Tibial artery (tissue), 4 donors: Measurements from ENCODE around the gene DRD5.

Experiments
- DNase-seq, 2 donors: peaks; one replicate each; pipeline ENCODE4 v3.0.0-alpha.2; 2019
- H3K27ac ChIP-seq, 2 donors: fragments of 200-600 bp; sonication (generic) in 1 of 2; 1 replicate in 1 of 2; 2 replicates in 1 of 2; pipeline ENCODE4 v1.5.1; 2018 to 2019; ENCODE audit warnings: mild to moderate bottlenecking in 1 of 2
- H3K27me3 ChIP-seq, 2 donors: fragments of 200-600 bp; sonication (generic) in 1 of 2; one replicate each; pipeline versions ENCODE4 v1.5.1 to v1.6.0; 2016 to 2019
- H3K36me3 ChIP-seq, 3 donors: fragments of 200-600 bp; sonication (generic) in 2 of 3; one replicate each; pipeline ENCODE4 v1.5.1; 2016 to 2019; ENCODE audit warnings: mild to moderate bottlenecking in 2 of 3
- H3K4me1 ChIP-seq, 4 donors: fragments of 200-600 bp; sonication (generic) in 2 of 4; 1 replicate in 3 of 4; 2 replicates in 1 of 4; pipeline ENCODE4 v1.5.1; 2016 to 2019
- H3K4me3 ChIP-seq, 2 donors: fragments of 200-600 bp; sonication (generic) in 1 of 2; 1 replicate in 1 of 2; 2 replicates in 1 of 2; pipeline ENCODE4 v1.5.1; 2018 to 2019; ENCODE audit warnings: mild to moderate bottlenecking in 2 of 2
- H3K9me3 ChIP-seq, 3 donors: fragments of 200-600 bp; sonication (generic) in 1 of 3; one replicate each; pipeline ENCODE4 v1.5.1; 2016 to 2019
- CTCF ChIP-seq, 2 experiments: fragments of 200-600 bp in 1 of 2; fragments of 450-650 bp in 1 of 2; IDR thresholded peaks; one replicate each; pipeline ENCODE4 v1.5.1; 2017 to 2019; ENCODE audit warnings: antibody characterized with exemption in 2 of 2, mild to moderate bottlenecking in 1 of 2, moderate library complexity in 1 of 2
- intact Hi-C: fragments of 100-400 bp; cut with DNase I; formaldehyde crosslinking; loops from one replicate; pipeline ENCODE4 v1.15.0; 2023; ENCODE audit warnings: low total_unique reads

DRD5 gene

DNA sequence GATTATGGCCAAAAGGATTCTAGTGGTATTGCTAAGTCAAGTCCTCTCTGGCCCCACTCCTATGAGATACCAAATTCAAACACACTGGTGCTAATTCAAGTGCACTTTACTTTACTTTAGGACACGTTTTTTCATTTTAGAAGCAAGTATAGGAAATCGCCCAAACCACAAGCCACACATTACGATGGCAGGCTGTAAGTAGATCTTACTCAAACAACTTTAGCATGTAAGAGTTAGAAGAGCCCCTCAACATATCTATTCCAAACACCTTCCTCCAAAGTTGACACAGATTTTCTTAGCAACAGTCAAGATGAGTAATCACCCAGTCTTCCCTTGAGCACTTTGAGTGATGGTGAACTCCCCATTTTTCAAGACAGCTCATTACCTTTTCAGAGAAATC, 43.6 kb downstream of the DRD5 start:
- no peak overlapping the region for H3K4me3 ChIP-seq
- no peaks in the 10 kb centered on the region for H3K4me1 ChIP-seq
- TF ChIP-seq CTCF (IDR thresholded peaks at IDR 0.05), result no peak
- no peak overlapping the region for H3K27ac ChIP-seq
- no peaks in the 10 kb centered on the region for H3K9me3 ChIP-seq
- H3K27me3 ChIP-seq, result no peaks in the 10 kb centered on the region
- no peak for DNase-seq
- intact Hi-C loops, result no loop called here
- H3K36me3 ChIP-seq, result no peaks in the 10 kb centered on the region

DNA sequence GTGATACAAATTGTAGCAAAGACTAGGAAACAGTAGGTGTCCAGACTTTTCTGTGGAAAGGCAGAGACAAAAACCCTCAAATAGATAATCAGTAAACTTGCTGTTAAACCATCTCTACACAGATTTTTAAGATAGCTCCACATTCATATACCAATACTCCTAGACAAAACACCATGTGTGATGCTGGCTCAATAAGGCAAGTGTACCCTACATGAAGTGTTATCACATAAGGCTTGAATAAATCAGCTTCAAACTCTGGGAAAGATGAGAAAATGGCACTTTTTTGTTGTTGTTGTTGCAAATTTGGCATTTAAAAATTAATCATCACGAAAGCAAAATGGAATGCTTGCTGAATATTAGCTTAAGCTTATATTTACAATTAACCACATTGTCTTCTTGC, 45.1 kb downstream of the DRD5 start:
- peaks cover 0 to 3% (median 0%) of the 10 kb centered on the region in 3 donors for H3K36me3 ChIP-seq
- intact Hi-C loops, result no loop called here
- no peak overlapping the region for H3K27ac ChIP-seq
- H3K4me3 ChIP-seq, result no peak overlapping the region
- H3K4me1 ChIP-seq, result no peaks in the 10 kb centered on the region
- no peaks in the 10 kb centered on the region for H3K9me3 ChIP-seq
- DNase-seq, result no peak
- no peaks in the 10 kb centered on the region for H3K27me3 ChIP-seq
- no peak for TF ChIP-seq CTCF (IDR thresholded peaks at IDR 0.05)

DNA sequence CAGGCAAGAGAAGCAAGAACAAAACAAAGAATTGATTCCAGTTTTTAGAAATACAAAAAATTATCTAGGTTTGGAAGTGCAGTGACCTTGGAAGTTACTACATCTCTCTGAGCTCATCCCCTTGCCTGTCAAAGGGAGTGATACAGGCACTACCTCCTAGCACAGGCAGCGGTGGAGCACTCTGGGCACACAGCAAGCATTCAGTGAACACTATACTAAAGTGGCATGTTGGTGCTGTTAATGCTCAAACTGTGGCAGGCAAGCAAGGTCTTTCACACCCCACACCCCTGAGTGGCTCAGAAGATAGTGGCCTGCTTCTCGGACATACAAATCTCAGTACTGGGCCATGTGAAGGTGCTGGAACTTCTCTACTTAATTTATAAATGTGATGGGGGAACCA, 51.2 kb downstream of the DRD5 start:
- no peak overlapping the region for H3K27ac ChIP-seq
- intact Hi-C loops, result no loop called here
- TF ChIP-seq CTCF (IDR thresholded peaks at IDR 0.05), result no peak

DNA sequence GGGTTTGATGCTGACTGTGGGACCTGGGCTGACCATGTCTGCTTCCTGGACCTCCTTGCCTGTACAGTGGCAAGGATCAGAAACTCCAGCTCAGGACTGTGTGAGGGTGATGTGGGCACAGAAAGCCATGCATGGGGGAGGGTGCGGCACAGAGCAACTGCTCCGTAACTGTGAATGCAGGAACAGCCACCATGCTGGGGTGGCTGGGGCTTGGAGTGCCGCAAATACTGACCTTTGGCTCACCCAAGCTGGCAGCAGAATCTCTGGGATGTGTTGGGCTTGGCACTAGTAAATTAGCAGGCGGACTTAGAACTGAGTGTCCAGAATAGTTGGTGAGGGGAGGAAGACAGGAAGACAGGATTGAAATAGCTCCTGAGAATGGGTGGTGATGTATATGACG, 52.0 kb downstream of the DRD5 start:
- intact Hi-C loops, result no loop called here
- Histone ChIP-seq H3K27ac (no peak overlapping the region), H3K36me3 (peaks cover 0 to 22% (median 0%) of the 10 kb centered on the region in 3 donors), H3K27me3 (no peaks in the 10 kb centered on the region), H3K4me3 (no peak overlapping the region), H3K9me3 (no peaks in the 10 kb centered on the region), H3K4me1 (no peaks in the 10 kb centered on the region)
- no peak for TF ChIP-seq CTCF (IDR thresholded peaks at IDR 0.05)
- no peak for DNase-seq

More for the DNA sequence above, 51.2 kb downstream of the DRD5 start:
- no peak for DNase-seq
- no peaks in the 10 kb centered on the region for H3K4me1 ChIP-seq
- H3K9me3 ChIP-seq, result no peaks in the 10 kb centered on the region
- no peak overlapping the region for H3K4me3 ChIP-seq
- no peaks in the 10 kb centered on the region for H3K27me3 ChIP-seq
- peaks cover 0 to 22% (median 0%) of the 10 kb centered on the region in 3 donors for H3K36me3 ChIP-seq
